Hindlimb muscle (tissue), 1 donor: ENCODE measurements around the gene TEX22. TPM values are rescaled to one million over a fixed set of nuclear protein-coding genes. Genes with fewer than 3 reads are reported as not detected.

ENCODE experiments used
- DNase-seq: peaks from one replicate; pipeline ENCODE4 v3.0.0-alpha.2; 2013
- polyA plus RNA-seq: library from polyadenylated mRNA; unstranded; fragments of 120-200 nt; gene quantifications from one replicate; pipeline ENCODE4 v1.2.1, GENCODE V29; 2013; ENCODE audit not compliant: insufficient read length

Gene TEX22
- polyA plus RNA-seq, 1 donor, result 0.56 TPM

DNA sequence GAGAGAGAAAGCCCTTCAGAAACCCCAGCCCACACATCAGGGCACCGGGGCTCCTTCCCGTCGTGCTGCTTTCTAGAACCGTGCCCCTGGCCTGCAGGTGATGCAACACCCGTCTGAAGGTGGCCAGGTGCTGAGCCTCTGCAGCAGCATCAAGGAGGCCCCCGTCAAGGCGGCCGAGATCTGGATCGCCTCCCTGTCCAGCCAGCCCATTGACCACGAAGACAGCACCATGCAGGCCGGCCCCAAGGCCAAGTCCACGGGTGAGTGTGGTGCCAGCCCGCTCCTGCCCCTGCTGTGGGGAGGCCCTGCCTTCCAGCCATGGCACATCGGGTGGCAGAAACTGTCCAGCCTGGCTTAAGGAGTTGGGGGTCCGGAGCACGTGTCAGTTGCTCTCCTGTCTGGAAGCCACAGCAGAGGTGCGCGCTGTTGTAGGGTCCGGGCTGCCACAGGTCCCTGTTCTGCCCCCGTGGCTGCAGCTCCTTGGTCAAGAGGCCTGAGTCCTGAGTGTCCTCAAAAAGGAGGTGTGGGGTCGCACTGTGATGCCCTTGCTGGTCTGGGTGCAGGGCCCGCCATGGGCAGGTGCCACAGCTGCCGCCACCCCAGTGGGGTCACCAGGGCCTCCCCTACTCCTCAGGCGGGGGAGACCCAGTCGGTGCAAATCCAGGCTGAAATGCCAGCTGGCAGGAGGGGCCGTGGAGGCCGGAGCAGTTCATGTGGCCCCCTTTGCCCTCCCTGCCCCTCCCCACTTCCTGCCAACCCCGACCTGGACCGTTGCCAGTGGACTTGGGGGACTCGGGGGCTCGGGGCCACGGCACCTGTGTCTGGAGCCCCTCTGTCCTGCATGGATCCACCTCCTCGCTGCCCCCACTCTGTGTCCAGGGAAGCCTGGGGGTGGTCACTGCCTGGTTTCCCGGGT lies 31.0 kb upstream of the TEX22 start:
- DNase-seq, result no peak

DNA sequence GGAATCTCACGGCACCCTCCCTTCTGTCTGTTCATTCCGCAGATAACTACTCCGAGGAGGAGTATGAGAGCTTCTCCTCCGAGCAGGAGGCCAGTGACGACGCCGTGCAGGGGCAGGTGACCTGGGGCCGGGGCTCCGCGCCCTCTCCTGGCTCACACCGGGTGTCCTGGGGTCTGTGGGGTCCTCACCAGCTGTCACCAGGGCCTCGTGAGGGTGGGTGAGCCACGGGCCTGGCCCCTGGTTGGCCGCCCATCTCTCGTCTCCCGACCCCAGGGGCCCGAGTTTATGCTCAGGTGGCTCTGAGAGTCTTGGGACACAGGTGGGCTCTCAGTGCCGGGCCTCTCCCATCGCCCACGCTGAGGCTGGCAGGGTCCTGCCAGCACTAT lies 30.3 kb upstream of the TEX22 start:
- no peak for DNase-seq

DNA sequence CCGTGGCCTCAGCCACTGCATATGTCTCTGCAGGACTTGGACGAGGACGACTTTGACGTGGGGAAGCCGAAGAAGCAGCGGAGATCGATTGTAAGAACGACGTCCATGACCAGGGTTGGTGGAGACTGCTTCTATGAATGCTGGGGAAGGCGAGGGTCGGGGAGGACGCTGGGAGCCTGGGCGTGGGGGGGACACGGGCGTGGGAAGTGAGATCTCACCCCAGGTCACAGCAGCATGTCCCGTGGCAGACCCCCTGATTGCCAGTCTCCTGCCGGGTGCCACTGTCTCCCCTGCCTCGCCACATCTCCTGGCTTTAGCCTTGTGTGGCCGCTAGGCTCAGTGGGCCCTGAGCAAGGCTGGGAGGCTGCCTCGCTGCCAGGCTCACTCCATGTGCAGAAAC lies 29.9 kb upstream of the TEX22 start:
- no peak for DNase-seq

DNA sequence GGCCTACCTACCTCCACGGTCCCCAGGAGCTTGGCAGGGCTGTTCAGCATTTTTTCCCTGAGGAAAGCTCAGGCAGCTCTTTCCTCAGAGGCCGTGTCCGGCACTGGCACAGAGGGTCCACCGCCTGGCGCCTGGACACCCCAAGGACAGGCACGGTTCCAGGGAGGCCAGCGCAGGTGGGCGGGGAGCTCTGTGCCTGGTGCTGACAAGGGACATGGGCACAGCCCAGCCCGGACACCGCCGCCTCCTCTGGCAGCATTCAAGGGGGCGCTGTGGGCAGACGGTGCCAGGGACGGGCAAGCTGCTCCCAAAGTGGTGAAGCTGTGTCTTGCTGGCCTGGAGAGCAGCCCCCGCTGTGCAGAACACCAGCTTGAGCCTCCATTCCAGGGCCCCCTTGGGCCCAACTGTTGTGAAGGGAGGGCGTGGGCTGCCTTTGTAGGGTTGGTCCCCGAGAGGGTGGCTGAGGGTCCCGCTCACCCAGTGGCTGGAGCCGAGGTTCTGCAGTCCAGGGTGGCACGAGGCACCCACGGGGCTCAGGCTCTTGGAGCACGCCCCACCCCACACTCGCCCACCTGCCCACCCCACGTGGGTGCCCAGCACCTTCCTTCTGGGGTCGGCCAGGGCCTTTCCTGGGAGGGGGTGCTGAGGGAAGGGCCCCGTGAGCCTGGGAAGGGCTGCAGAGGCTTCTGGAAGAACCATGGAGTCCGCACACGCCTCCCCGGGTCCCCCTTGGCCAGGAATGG lies 29.3 kb upstream of the TEX22 start:
- no peak for DNase-seq

DNA sequence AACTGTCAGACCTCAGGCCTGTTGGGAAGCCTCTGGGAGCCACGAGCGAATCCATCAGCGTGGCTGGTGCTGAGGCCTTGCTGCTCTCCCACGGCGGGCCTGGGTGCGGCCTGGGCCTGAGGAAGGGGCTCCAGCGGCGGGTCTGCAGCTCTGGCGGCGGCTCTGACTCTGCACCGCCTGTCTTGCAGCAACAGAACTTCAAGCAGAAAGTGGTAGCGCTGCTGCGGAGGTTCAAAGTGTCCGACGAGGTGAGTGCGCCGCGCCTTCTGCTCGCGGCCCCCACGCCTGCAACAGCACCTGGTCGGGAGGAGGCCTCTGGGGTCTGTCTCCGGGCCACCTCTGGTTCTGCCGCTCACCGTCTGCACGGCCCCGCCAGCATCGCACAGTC lies 28.7 kb upstream of the TEX22 start:
- no peak for DNase-seq

DNA sequence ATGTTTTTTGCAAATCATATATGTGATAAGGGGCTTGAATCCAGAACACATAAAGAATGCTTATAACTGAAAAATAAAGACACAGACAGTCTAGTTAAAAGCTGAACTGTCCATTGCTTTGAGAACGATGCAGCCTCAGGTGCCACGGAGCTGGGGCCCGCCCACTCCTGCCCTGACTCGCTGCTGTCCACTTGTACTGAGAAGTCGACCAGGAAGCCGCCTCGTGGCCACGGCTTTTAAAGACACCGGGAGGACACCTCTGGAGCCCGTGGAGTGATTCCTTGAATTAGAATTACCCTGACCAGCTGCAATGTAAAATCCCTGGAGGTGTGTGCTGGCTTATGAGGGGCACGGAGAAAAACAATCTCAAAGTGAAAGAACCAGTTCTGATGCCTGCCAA lies 23.9 kb upstream of the TEX22 start:
- DNase-seq, result no peak

DNA sequence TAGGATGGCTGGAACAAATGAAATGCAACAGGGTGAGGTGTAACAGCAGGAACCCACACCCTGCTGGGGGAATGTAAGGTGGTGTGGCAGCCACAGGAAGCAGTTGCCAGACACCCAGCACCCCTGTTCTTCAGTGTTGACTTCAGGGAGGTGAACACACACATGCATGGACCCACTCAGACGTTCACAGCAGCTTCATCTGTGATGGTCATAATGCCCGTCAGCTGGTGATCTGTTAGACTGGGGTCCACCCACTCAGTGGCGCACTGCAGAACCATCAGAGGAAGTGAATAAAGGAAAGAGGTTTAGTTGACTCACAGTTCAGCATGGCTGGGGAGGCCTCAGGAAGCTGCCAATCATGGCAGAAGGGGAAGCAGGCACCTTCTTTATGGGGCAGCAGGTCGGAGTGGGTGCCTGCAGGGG lies 22.7 kb upstream of the TEX22 start:
- DNase-seq, result no peak

DNA sequence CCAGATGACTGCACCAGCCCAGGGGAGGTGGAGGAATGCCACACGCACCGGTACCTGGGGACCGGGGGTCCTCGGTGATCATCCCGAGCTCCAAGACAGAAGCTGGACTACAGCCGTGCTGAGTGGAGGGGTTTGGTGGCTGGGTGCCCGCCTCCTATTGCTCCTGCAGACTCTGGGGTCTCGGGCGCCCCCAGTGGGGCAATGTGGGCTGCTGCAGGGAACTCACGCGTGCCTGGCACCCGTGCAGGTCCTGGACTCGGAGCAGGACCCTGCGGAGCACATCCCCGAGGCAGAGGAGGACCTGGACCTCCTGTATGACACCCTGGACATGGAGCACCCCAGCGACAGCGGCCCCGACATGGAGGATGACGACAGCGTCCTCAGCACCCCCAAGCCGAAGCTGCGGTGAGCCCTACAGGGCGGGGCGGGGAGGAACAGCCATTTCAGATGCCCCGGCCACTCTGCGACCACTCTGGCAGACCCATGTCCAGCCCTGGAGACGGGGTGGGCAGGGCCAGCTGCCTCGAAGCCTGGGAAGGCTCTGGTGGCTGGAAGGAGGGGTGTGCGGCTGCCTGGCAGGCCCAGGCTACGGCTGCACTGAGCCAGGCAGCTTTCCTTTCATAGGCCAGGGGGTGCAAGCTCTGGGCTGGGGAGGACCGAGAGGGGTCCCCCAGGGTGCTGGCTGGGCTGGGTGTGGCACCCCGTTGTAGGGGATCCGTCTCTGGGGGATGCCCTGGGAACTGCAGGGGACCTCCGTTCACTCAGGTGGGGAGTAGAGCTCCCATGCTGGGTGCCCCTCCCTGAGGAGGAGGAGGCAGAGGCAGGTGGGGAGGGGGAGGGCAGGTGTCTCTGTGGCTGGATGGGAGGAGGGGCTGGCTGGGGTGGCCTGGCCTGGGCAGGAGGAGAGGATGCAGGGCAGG lies 21.6 kb upstream of the TEX22 start:
- no peak for DNase-seq

DNA sequence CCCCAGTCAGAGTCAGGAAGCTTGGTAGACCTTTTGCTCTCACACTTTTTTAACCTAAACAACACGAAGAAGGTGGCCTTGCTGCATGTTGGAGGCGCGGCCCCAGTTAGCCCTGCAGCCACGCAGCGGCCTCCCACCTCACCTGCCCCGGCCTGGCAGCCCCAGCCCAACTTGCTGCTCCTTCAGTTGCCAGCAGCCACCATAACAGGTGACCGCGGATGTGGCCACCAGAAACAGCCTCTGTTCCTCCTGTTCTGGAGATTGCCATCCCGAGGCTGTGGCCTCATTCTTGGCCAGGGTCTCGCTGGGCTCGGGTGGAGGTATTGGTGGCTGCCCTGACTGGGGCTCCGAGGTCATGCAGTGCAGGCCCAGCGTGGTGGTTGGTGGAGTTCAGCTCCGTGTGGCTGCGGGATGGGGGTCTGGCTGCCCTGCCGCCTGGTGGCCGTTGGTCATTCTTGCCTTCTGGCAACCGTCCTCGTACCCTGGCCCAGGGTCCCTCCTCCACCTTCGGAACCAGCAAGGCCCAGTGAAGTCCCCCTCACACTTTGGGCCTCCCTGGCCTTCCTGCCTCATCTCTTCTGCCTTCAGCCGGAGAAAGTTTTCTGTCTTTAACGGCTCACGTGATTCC lies 20.7 kb upstream of the TEX22 start:
- DNase-seq, result no peak

DNA sequence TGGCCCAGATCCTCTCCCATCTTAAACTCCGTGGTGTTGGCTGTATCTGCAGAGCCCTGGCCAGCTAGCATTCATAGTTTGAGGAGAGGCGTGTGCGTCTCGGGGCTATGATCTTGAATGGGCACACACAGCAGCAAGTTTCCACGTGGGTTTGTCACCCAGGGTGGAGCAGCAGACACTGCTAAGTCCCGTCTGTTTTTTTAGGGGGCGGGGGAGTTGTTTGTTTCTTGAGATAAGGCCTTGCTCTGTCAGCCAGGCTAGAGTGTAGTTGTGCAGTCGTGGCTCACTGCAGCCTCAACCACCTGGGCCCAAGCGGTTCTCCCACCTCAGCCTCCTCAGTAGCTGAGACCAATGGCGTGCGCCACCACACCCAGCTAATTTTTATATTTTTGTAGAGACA lies 20.1 kb upstream of the TEX22 start:
- no peak for DNase-seq

DNA sequence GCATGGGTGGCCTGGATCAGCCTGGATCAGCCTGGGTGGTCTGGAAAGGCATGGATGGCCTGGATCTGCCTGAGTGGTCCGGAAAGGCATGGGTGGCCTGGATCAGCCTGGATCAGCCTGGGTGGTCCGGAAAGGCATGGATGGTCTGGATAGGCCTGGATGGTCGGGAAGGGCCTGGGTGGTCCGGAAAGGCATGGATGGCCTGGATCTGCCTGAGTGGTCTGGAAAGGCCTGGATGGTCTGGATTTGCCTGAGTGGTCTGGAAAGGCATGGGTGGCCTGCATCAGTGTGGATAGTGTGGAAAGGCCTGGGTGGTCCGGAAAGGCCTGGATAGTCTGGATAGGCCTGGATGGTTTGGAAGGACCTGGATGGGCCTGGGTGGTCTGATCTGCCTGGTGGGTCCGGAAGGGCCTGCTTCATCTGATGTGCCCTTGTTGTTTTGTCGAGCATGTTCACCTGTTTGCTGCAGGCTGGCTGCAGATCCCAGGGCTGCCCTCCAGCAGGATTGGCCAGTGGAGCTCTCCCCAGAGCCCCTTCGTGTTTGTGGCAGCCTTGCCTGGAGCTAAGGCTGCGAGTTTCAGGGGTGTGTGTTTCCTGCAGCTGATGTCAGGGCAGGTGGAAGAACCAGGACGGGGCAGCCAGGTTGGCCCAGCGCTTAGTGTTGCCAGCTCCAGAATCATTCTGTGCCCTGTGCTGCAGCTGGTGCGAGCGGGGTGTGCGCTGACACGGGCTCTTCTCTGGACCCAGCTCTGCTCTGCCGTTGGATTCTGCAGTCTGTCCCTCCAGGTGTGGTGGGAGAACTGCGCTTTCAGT lies 19.3 kb upstream of the TEX22 start:
- no peak for DNase-seq

DNA sequence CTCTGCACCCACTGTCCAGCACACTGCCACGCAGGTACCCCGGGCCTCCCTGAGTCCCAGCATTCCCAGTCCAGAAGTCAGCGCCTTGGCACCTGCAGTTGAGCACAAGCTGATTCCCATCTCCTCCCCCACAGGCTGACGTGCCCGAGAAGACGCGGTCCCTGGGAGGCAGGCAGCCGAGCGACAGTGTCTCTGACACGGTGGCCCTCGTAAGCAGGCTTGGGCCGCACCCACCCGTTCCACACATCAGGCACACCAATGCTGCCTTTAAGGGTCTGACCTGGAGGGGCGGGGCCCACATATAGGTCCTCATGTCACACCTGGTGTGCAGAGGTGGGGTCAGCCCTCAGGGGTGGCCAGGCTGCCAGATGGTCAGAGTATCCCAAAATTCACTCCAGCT lies 18.4 kb upstream of the TEX22 start:
- no peak for DNase-seq

DNA sequence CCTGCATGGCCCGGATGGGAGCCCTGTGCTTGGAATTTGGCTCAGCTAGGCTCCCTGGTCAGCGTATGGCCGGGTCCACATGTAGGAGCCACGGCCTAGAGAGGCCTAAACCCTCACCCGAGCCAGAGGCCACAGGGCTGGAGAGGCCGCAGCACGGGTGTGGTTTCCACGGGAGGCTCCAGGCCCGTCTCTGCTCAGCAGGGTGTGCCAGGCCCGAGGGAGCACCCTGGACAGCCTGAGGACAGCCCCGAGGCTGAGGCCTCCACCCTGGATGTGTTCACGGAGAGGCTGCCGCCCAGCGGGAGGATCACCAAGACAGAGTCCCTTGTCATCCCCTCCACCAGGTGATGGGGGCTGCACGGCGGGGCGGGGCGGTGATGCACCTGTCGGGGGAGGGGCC lies 17.6 kb upstream of the TEX22 start:
- DNase-seq, result no peak

DNA sequence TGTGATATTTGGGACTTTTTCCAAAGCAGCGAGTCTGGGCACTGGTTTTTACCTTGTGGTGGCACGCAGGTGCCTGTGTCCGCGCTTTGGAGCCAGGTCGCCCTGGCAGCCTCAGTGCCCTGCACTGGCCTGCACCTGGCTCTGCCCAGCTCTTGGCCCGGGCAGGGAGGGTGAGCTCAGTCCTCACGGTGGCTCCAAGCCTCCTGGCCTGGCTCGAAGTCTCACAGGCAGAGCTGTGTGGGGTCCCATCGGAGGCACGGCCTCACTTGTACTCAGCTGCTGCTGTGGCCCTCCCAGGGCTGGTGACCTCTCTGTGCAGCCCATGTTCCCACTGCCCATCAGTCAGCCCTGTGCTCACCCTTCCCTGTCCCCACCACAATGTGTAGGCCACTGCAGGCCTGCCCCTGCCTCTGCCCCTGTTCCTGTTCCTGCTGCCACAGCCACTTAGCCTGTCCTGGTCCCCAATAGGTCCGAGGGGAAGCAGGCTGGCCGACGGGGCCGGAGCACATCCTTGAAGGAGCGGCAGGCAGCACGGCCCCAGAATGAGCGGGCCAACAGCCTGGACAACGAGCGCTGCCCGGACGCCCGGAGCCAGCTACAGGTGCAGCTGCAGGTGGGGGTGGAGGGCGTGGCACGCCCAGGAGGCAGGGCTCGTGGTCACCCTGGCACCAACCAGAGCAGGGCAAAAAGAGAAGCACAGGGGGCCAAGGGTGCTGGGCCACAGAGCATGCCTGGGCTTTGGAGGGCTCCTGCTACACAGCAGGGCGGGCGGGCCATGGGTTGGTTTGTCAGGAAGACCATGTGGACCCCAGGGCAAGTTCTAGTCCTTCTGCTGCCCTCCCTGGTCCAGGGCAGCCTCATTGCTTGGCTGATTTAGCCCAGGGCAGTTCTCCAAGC lies 16.6 kb upstream of the TEX22 start:
- no peak for DNase-seq

DNA sequence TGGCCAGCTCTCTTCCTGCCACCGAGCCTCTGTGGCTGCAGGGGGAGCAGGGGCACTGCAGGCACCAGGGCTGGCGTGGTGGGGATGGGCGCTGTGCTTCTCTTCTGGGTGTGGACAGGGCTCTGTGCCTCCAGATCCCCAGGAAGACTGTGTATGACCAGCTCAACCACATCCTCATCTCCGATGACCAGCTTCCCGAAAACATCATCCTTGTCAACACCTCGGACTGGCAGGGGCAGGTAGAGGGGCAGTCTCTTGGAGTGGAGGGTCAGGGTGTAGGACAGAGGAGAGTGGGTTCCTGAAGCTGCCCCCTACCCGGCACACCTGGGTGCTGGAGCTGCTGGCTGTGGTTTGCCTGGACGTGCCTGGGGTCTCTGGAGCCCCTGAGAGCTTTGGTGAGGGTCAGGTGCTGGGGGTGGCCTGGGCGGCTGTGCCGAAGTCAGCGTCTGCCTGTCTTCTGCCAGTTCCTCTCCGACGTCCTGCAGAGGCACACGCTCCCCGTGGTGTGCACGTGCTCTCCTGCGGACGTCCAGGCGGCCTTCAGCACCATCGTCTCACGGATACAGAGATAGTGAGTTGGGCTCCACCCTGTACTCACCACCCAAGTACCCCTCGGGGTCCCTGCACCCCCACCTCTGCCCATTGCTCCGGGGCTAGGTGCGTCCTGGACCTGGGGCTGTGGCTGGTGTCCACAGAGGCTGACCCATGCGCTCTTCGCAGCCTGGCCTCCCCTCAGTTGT lies 15.8 kb upstream of the TEX22 start:
- no peak for DNase-seq

DNA sequence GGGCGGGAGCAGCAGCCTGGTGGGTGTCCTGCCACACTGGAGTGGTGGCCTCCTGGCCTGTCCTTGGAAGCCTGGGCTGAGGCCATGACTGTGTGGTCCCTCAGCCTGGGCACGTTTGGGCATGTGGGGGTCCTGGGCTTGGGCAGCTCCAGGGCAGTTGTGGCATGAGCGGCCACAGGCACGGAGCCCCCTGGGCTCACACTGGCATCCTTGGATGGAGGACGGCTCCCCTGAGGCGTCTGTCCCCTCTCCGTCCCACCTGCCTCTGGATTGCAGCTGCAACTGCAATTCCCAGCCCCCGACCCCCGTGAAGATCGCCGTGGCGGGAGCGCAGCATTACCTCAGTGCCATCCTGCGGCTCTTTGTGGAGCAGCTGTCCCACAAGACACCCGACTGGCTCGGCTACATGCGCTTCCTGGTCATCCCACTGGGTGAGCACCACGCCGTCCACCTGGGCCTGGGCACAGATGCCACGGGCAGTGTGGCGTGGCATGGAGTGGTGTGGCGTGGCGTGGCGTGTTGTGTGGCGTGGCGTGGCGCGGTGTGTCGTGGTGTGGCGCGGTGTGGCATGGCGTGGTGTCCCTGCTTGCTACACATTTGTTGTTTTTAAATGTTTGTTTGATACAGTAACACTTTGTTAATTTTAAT lies 15.1 kb upstream of the TEX22 start:
- DNase-seq, result no peak

DNA sequence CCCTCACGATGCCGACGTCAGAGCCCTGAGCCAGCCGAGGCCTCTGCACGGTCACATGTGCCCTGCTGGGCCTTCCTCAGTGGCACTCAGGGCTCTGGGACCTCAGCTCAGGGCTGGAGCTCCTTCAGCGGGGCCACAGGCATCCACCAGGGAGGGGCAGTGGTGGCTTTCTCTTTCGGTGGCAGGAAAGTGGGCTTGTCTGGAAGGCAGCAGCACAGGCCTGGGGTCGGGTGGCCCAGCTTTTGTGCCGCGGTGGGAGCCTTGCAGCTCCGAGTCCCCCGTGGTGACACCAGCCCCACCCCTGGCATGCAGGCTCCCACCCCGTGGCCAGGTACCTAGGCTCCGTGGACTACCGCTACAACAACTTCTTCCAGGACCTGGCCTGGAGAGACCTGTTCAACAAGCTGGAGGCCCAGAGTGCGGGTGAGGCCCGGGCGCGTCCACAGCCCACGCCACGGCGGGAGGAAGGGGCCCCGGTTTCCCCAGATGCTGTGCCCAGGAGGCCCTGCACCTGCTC lies 14.2 kb upstream of the TEX22 start:
- no peak for DNase-seq

DNA sequence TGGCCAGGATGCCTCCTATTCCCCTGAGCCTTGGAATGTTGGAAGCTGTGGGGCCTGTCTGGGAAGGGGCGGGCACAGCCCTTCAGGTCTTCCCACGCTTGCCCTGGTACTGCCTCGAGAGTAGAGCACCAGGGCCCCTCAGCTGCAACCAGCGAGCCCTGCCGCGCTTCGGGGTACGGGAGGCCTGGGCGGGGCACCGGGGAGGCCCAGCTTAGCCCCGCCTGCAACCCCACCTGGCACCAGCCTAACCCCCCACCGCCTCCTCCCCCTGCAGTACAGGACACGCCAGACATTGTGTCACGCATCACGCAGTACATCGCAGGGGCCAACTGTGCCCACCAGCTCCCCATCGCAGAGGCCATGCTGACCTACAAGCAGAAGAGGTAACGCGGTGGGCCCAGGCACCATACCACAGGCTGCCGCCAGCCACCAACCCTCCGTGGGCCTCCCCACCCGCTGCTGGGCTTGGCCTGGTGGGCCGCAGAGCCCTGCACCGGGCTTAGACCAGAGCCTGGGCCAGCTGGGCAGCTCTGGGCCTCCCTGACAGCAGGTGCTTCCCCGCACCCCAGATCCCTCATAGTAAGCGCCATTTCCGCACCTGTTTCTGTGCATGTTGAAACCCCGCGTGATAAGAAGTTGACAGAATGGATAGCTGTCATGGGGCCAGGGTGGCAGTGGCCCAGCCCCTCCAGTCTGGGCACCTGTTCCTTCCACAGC lies 13.6 kb upstream of the TEX22 start:
- DNase-seq, result no peak
